Tibial artery (tissue), 4 donors: ENCODE measurements around the gene ATF3.
A peak's percentile ranks its signal among the peaks of the same experiment; 100 is the strongest.

Experiments used
- DNase-seq, 2 donors: peaks; one replicate each; pipeline ENCODE4 v3.0.0-alpha.2; 2019
- H3K27ac ChIP-seq, 2 donors: fragments of 200-600 bp; sonication (generic) in 1 of 2; 1 replicate in 1 of 2; 2 replicates in 1 of 2; pipeline ENCODE4 v1.5.1; 2018 to 2019; ENCODE audit warnings: mild to moderate bottlenecking in 1 of 2
- H3K27me3 ChIP-seq, 2 donors: fragments of 200-600 bp; sonication (generic) in 1 of 2; one replicate each; pipeline versions ENCODE4 v1.5.1 to v1.6.0; 2016 to 2019
- H3K36me3 ChIP-seq, 3 donors: fragments of 200-600 bp; sonication (generic) in 2 of 3; one replicate each; pipeline ENCODE4 v1.5.1; 2016 to 2019; ENCODE audit warnings: mild to moderate bottlenecking in 2 of 3
- H3K4me1 ChIP-seq, 4 donors: fragments of 200-600 bp; sonication (generic) in 2 of 4; 1 replicate in 3 of 4; 2 replicates in 1 of 4; pipeline ENCODE4 v1.5.1; 2016 to 2019
- H3K4me3 ChIP-seq, 2 donors: fragments of 200-600 bp; sonication (generic) in 1 of 2; 1 replicate in 1 of 2; 2 replicates in 1 of 2; pipeline ENCODE4 v1.5.1; 2018 to 2019; ENCODE audit warnings: mild to moderate bottlenecking in 2 of 2
- H3K9me3 ChIP-seq, 3 donors: fragments of 200-600 bp; sonication (generic) in 1 of 3; one replicate each; pipeline ENCODE4 v1.5.1; 2016 to 2019
- intact Hi-C: fragments of 100-400 bp; cut with DNase I; formaldehyde crosslinking; loops from one replicate; pipeline ENCODE4 v1.15.0; 2023; ENCODE audit warnings: low total_unique reads
- TF ChIP-seq, protein P1 (sequence below), 2 experiments: fragments of 200-600 bp in 1 of 2; fragments of 450-650 bp in 1 of 2; IDR thresholded peaks; one replicate each; pipeline ENCODE4 v1.5.1; 2017 to 2019; ENCODE audit warnings: antibody characterized with exemption in 2 of 2, mild to moderate bottlenecking in 1 of 2, moderate library complexity in 1 of 2

Gene ATF3

DNA sequence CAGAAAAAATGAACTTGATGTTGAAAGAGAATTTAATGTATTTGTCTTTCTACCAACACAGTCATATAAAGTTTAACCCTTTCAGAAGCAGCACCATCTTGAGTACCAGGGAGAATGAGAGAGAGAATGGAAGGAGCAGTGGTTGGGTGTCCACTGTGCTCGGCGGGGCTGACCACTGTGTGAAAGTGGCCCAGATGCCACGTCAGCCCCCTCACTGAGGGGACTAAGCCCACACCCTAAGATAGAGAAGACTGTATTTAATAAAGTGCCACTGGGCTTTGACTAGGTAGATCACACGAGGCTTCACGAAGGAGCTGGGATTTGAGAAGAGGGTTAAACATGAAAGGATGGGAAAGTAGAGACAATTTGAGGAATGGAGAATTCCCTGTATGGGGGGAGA, 59.9 kb downstream of the ATF3 start:
- Histone ChIP-seq H3K36me3 (no peaks in the 10 kb centered on the region), H3K9me3 (no peaks in the 10 kb centered on the region), H3K27ac (peak overlapping the region in 1 of 2 donors; percentile 71), H3K4me3 (no peak overlapping the region), H3K4me1 (peaks cover 0 to 25% (median 7%) of the 10 kb centered on the region in 4 donors), H3K27me3 (no peaks in the 10 kb centered on the region)
- TF ChIP-seq, protein P1, sequence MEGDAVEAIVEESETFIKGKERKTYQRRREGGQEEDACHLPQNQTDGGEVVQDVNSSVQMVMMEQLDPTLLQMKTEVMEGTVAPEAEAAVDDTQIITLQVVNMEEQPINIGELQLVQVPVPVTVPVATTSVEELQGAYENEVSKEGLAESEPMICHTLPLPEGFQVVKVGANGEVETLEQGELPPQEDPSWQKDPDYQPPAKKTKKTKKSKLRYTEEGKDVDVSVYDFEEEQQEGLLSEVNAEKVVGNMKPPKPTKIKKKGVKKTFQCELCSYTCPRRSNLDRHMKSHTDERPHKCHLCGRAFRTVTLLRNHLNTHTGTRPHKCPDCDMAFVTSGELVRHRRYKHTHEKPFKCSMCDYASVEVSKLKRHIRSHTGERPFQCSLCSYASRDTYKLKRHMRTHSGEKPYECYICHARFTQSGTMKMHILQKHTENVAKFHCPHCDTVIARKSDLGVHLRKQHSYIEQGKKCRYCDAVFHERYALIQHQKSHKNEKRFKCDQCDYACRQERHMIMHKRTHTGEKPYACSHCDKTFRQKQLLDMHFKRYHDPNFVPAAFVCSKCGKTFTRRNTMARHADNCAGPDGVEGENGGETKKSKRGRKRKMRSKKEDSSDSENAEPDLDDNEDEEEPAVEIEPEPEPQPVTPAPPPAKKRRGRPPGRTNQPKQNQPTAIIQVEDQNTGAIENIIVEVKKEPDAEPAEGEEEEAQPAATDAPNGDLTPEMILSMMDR (IDR thresholded peaks at IDR 0.05), result no peak
- DNase-seq, result no peak
- intact Hi-C loops, result loop anchor here (10.0 kb wide), 1 partner anchor 116 kb away; no protein-coding TSS in a partner anchor

GRCh38 chr1:212669102-212669501, 60.5 kb downstream of the ATF3 start:
- Histone ChIP-seq H3K9me3 (no peaks in the 10 kb centered on the region), H3K36me3 (no peaks in the 10 kb centered on the region), H3K27me3 (no peaks in the 10 kb centered on the region), H3K4me3 (no peak overlapping the region), H3K27ac (no peak overlapping the region), H3K4me1 (peaks cover 0 to 25% (median 7%) of the 10 kb centered on the region in 4 donors)
- intact Hi-C loops, result loop anchor here (10.0 kb wide), 1 partner anchor 116 kb away; no protein-coding TSS in a partner anchor
- DNase-seq, result no peak
- TF ChIP-seq, protein P1 (IDR thresholded peaks at IDR 0.05), result peak; percentile 6 to 15

GRCh38 chr1:212669600-212669999, 61.0 kb downstream of the ATF3 start:
- Histone ChIP-seq H3K27me3 (no peaks in the 10 kb centered on the region), H3K4me1 (peaks cover 0 to 25% (median 7%) of the 10 kb centered on the region in 4 donors), H3K4me3 (no peak overlapping the region), H3K27ac (no peak overlapping the region), H3K36me3 (no peaks in the 10 kb centered on the region), H3K9me3 (no peaks in the 10 kb centered on the region)
- DNase-seq, result no peak
- TF ChIP-seq, protein P1 (IDR thresholded peaks at IDR 0.05), result no peak
- intact Hi-C loops, result loop anchor here (10.0 kb wide), 1 partner anchor 115 kb away; no protein-coding TSS in a partner anchor

DNA sequence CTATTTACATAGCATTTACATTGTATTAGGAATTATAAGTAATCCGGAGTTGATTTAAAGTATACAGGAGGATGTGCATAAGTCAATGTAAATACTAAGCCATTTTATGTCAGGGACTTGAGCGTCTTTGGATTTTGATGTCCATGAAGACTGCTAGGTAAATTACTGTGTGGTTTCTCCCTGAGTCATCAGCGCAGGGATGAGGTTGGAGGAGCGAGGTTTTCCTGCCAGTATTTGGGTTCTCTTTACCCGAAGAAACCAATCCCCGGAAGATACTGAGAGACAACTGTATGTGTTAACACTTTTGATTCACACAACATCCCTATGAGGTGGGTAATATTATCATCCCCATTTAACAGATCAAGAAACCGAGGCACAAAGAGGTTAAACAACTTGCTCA, 61.7 kb downstream of the ATF3 start:
- Histone ChIP-seq H3K36me3 (no peaks in the 10 kb centered on the region), H3K4me3 (no peak overlapping the region), H3K27ac (no peak overlapping the region), H3K27me3 (no peaks in the 10 kb centered on the region), H3K9me3 (no peaks in the 10 kb centered on the region), H3K4me1 (peaks cover 0 to 21% (median 4%) of the 10 kb centered on the region in 4 donors)
- TF ChIP-seq, protein P1 (IDR thresholded peaks at IDR 0.05), result no peak
- DNase-seq, result no peak
- intact Hi-C loops, result no loop called here
